ENCODE results near the gene CPED1. TPM values are rescaled to one million over a fixed set of nuclear protein-coding genes. Genes with fewer than 3 reads are reported as not detected.

The CPED1 gene
- total RNA-seq, 2 donors from 2014 or later = not detected

DNA sequence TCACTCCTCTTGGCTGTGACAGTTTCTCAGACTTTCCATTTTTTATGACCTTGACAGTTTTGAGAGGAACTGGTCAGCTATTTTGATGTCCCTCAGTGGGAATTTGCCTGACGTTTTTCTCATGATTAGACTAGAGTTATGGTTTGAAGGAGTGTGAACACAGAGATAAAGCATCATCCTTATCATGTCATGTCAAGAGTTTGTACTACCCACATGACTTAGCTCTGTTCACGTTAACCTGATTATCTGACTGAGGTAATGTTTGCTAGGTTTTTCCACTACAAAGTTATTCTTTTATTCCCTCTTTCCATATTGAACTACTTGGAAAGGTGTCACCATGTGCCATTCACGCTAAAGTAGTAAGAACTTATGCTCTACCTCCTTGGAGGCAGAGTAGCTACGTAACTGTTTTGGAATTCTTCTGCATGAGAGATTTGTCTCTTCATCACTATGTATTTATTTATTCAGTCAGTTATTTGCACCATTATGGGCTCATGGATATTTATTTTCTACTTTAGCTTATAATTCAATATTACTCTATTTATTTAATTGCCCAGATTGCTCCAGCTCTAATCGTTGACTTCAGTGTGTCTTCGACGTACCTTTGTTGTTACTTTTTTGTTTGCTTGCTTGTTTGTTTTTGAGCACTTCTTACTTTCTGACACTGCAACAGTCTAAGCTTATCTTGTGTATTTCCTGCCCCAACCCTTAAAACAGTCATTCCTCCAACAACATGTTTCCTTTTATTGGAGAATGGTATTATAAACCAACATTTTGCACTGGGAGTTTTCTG is 50.4 kb downstream of the CPED1 start:
- no peaks in the 10 kb centered on the region for H3K36me3 Mint-ChIP-seq
- no peak for ATAC-seq
- no peaks in the 10 kb centered on the region for H3K9me3 Mint-ChIP-seq
- H3K27ac Mint-ChIP-seq = no peak overlapping the region
- no peak overlapping the region for H3K4me3 Mint-ChIP-seq
- DNase-seq (ENCODE audit: low spot score) = no peak
- H3K27me3 Mint-ChIP-seq = peaks cover 5 to 17% of the 10 kb centered on the region in 2 donors
- H3K4me1 Mint-ChIP-seq (ENCODE audit: low read depth in 2 of 2) = no peaks in the 10 kb centered on the region

DNA sequence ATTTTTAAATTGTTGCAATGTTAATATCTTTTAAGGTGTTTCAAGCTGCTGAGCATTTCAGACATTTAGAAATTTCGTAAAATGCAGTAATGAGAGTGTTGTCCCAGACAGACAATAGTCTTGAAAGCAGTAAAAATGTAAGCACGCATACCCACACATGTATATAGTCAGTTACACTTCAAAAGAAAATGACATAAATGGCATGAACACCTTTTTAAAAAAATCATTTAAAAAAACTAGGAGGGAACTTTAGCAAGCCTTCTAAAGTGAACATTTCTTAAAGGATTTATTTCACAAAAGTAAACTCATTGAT is 51.0 kb downstream of the CPED1 start:
- Mint-ChIP-seq H3K36me3 (no peaks in the 10 kb centered on the region), H3K27me3 (peaks cover 8 to 15% of the 10 kb centered on the region in 2 donors), H3K4me1 (ENCODE audit: low read depth in 2 of 2) (no peaks in the 10 kb centered on the region), H3K4me3 (no peak overlapping the region), H3K9me3 (no peaks in the 10 kb centered on the region), H3K27ac (no peak overlapping the region)
- DNase-seq (ENCODE audit: low spot score) = no peak
- ATAC-seq = no peak

DNA sequence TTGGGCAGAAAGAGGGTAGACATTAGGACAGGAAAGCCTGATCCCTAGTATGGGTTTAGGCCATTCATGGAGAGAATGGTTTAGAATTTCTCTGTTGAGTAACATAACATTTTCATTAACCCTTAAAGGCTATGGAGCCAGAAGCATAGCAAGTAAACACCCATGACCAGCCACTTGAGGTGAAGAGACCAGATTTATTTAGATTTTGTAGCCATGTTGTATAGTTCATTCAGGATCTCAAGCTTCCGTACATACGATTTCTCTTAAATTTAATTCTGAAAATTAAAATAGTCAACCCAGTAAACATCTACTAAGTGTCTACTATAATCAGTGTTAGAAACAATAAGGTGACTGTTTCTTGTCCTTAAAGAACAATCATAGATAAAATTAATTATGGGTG is 51.5 kb downstream of the CPED1 start:
- no peaks in the 10 kb centered on the region for H3K36me3 Mint-ChIP-seq
- no peaks in the 10 kb centered on the region for H3K4me1 Mint-ChIP-seq (ENCODE audit: low read depth in 2 of 2)
- H3K4me3 Mint-ChIP-seq = no peak overlapping the region
- H3K27me3 Mint-ChIP-seq = peaks cover 8 to 10% of the 10 kb centered on the region in 2 donors
- no peaks in the 10 kb centered on the region for H3K9me3 Mint-ChIP-seq
- H3K27ac Mint-ChIP-seq = no peak overlapping the region
- no peak for ATAC-seq
- no peak for DNase-seq (ENCODE audit: low spot score)

DNA sequence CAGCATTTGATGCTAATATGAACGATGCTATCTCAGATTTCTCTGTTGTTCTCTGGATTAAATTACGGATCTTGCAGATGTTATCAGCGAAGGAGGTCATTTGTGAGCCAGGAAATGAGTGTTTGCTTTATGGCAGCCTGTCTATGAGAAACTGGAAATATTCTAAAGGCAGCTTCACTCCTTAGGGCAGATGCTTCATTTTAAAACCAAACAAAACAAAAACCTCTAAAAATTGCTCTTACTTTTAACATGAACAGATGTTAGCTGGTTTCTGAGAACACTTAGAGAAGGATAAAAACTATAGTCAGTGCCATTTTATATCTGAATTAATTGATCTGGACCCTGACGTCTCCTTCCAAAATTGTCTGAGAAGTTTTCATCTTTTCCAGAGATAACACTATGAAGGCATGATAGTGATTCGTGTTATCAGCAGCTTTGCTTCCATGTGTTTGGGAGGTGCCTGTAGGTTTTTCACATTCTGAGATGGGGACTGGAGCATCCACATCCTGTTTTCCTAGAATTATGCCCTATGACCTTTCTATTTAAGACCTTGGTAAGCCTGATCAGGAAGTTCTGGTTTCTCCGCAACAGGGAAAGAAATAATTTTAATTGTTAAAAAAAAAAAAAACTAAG is 53.1 kb downstream of the CPED1 start:
- Mint-ChIP-seq H3K9me3 (no peaks in the 10 kb centered on the region), H3K4me1 (ENCODE audit: low read depth in 2 of 2) (no peaks in the 10 kb centered on the region), H3K4me3 (no peak overlapping the region), H3K36me3 (no peaks in the 10 kb centered on the region), H3K27ac (no peak overlapping the region), H3K27me3 (peaks cover 8% of the 10 kb centered on the region in 2 donors)
- ATAC-seq (no peak), DNase-seq (ENCODE audit: low spot score) (no peak)

DNA sequence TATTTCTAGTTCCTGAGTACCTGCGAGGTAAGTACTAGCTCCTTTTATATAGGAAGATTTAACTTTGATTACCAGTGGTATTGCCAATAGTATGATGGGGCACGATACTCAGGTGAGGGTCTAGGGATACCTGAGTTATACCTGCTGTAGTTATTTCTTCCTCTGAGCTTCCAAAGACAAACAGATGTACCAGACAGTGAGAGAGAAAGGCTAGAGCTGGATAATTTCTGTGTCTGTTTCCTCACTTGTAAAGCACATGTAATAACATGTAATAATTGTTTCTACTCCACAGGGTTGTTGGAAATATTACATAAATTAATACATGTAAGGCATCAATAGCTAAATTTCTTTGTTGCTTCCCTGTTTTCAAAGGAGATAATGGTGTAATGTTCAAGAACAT is 53.7 kb downstream of the CPED1 start:
- H3K4me3 Mint-ChIP-seq = no peak overlapping the region

DNA sequence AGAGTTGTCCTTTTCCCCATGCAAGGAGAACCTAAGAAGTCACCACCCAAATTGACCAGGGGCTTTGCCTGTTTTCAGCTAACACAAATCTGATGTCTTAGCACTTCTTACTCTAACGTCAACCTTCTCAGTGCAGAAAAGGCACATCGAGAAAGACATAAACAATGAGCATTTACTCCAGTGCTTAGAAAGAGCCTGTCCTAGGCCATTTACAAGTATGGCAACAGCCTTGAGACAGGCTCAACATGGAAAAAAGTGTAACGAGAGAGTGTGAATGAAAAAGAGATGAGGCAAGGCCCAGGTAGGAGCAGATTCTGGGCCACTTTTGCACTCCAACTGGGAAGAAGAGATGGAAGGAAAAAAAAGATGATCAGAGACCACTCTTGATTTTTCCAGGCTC is 54.4 kb downstream of the CPED1 start:
- no peaks in the 10 kb centered on the region for H3K36me3 Mint-ChIP-seq
- H3K4me3 Mint-ChIP-seq = no peak overlapping the region
- ATAC-seq (no peak), DNase-seq (ENCODE audit: low spot score) (no peak)
- H3K4me1 Mint-ChIP-seq (ENCODE audit: low read depth in 2 of 2) = no peaks in the 10 kb centered on the region
- H3K27ac Mint-ChIP-seq = no peak overlapping the region
- peaks cover 4 to 9% of the 10 kb centered on the region in 2 donors for H3K27me3 Mint-ChIP-seq
- peaks cover 1% of the 10 kb centered on the region for H3K9me3 Mint-ChIP-seq

More for the DNA sequence above, 53.7 kb downstream of the CPED1 start:
- Mint-ChIP-seq H3K9me3 (no peaks in the 10 kb centered on the region), H3K27me3 (peaks cover 3 to 8% of the 10 kb centered on the region in 2 donors), H3K36me3 (no peaks in the 10 kb centered on the region), H3K4me1 (ENCODE audit: low read depth in 2 of 2) (no peaks in the 10 kb centered on the region), H3K27ac (no peak overlapping the region)
- ATAC-seq = no peak
- DNase-seq (ENCODE audit: low spot score) = no peak

DNA sequence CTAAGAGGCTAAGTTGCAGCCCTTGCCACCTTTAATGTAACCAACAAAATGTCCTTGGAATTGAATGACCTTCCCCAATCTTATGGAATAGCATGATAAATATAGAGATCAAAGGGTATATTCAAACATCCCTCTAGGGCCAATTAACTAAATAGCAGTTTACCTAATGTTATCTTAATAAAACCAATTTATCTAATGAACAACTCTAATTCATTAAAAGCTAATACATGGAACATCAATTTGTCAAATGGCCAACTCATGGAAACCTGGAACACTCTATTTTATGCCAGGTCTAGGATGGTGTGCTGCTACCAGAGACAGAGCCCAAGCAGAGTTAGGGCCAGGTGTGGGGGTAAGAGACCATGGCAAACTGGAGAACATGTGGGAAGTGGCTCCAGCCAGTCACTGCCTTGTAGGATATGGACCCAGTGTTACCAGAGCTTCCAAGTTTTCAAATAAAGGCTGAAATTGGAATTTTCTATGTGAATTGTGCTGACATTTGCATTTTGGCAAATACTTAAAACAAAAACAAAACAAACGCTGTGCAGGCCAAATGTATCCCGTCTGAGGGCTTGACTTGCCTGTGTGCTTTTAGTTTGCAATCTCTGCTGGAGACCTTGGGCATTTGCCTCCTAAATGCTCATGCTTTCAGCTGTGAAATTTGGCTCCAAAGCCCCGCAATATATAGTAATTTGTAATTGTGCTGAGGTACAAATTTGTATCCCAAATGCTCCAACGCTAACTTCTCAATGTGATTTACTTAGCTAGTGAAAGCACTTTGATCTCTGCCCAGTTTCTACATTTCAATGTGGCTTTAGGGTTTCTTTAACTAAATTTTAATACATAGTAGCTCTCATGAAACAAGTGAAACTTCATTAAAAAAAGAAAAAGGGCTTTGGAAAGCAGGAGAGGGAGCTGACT is 55.1 kb downstream of the CPED1 start:
- Mint-ChIP-seq H3K4me3 (no peak overlapping the region), H3K27ac (no peak overlapping the region), H3K4me1 (ENCODE audit: low read depth in 2 of 2) (no peaks in the 10 kb centered on the region), H3K9me3 (peaks cover 3% of the 10 kb centered on the region), H3K27me3 (peaks cover 8 to 12% of the 10 kb centered on the region in 2 donors), H3K36me3 (no peaks in the 10 kb centered on the region)
- no peak for ATAC-seq
- DNase-seq (ENCODE audit: low spot score) = no peak

DNA sequence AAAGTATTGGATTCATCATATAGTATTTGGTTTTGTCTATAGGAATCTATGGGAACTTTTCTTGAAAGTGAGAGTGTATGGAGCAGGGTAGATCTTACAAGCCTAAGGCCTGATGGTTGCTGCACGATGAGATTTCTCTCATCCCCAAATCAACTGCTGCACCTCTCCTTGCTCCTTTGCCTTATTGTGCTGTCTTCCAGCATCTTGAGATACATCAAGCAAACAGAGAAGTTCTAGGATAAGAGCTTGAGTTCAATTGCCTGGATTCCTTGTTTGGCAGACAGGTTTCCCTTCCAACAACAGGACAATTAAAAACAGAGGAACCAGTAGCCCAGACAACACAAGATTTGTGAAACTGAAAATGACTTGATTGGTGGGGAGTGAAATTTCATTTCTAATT is 56.6 kb downstream of the CPED1 start:
- H3K9me3 Mint-ChIP-seq = peaks cover 3% of the 10 kb centered on the region
- DNase-seq (ENCODE audit: low spot score) (no peak), ATAC-seq (no peak)
- H3K4me3 Mint-ChIP-seq = no peak overlapping the region
- H3K27me3 Mint-ChIP-seq = peaks cover 8 to 12% of the 10 kb centered on the region in 2 donors
- H3K4me1 Mint-ChIP-seq (ENCODE audit: low read depth in 2 of 2) = no peaks in the 10 kb centered on the region
- no peak overlapping the region for H3K27ac Mint-ChIP-seq
- H3K36me3 Mint-ChIP-seq = no peaks in the 10 kb centered on the region

DNA sequence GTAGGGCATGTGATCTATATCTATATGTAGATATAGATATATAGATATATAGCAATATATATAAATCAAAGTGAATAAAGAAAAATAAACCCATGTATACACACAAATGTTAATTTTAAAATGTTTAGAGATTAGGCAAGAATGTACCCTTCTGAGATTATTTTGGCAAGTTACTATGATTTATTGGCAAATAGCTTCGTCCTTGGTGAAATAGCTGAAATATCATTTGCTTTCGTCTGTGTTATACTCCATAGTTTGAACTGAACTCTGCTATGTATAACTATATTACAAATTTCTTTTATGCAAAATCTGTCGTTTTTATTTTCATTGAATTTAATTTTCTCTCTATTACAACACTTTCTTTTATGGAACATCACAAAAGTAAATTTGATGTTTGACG is 57.5 kb downstream of the CPED1 start:
- ATAC-seq (no peak), DNase-seq (ENCODE audit: low spot score) (no peak)
- Mint-ChIP-seq H3K36me3 (no peaks in the 10 kb centered on the region), H3K27me3 (peaks cover 8 to 10% of the 10 kb centered on the region in 2 donors), H3K27ac (no peak overlapping the region), H3K4me1 (ENCODE audit: low read depth in 2 of 2) (no peaks in the 10 kb centered on the region), H3K9me3 (peaks cover 3% of the 10 kb centered on the region), H3K4me3 (no peak overlapping the region)

DNA sequence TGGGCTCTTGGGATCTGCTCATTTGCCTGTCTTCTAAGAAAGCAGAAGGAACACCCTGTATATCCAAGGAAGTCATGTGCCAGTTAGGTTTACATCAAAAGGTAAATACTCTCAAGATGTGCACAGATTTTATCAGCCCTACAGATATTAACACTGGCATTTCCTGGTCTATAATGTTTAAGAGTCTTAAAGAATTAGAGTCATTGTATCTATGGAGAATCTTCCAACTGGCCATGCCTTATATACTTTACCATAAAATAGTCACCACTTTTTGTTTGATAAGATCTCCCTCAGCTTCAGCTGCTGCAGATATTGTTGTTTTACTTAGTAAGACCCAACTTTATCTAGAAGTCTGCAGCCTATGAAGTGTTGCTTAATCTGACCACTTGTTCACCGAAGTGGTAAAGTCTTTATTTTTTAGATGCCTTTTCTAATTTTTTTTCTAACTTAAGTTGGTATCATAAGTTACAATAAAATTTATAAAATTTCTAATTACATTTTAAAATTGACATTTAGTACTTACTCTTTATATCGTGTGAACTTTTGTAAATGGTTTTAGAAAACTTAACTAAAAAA is 58.5 kb downstream of the CPED1 start:
- DNase-seq (ENCODE audit: low spot score) = no peak
- no peaks in the 10 kb centered on the region for H3K36me3 Mint-ChIP-seq
- no peak overlapping the region for H3K4me3 Mint-ChIP-seq
- H3K4me1 Mint-ChIP-seq (ENCODE audit: low read depth in 2 of 2) = no peaks in the 10 kb centered on the region
- ATAC-seq = no peak
- peaks cover 9 to 10% of the 10 kb centered on the region in 2 donors for H3K27me3 Mint-ChIP-seq
- H3K27ac Mint-ChIP-seq = no peak overlapping the region
- H3K9me3 Mint-ChIP-seq = peaks cover 3% of the 10 kb centered on the region

DNA sequence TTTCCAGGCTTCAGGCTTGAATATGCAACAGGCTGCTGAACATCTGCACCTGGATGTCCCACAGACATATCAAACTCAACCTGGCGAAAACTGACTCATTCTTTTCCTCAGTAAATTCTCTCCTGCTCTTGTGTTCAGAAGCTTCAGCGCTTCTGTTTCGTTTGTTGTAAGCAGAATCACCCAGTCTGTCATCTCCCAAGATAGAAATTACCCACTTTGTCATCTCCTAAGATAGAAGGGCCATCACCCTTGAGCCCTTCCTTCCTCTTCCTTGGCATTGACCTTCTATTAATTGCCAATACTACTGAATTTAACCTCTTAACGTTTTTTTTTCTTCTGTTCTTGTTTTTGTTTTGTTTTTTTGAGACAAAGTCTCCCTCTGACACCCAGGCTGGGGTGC is 59.7 kb downstream of the CPED1 start:
- Mint-ChIP-seq H3K27me3 (peaks cover 10 to 16% of the 10 kb centered on the region in 2 donors), H3K4me1 (ENCODE audit: low read depth in 2 of 2) (no peaks in the 10 kb centered on the region), H3K4me3 (no peak overlapping the region), H3K36me3 (no peaks in the 10 kb centered on the region), H3K27ac (no peak overlapping the region), H3K9me3 (peaks cover 3% of the 10 kb centered on the region)
- no peak for DNase-seq (ENCODE audit: low spot score)
- ATAC-seq = no peak

DNA sequence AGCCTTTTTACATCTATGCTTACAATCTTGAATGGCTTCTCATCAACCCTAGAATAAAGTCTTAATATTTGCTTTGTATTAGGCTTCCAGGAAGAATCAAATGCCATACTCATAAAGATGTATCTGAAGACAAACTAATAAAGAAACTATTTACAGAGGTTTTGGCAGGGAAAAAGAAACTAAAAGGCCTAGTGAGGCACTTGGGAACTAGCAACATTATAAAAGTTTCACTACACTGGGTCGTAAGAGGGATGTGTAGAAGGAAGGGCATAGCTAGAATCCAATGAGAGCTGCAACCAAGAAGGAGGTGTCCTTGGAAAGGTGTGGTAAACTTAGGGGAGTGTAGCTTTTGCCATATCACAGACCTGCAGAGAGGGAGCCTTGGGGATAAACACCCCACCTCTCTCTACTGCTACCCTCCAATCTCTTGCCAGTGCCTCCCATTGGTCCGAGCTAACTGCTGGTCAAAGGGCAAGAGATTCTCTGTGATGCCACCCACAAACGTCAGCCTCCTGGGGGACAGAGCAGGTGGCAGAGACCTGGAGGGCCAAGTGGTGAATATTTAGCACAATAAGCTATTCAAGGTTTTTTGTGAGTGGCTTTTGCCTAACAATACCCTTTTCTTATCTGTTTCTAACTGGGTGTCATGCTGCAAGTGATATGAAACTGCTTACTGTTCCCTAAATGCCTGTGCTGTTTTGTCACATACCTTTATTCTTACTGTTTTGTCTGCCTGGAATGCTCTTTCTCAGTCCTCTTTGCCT is 60.7 kb downstream of the CPED1 start:
- Mint-ChIP-seq H3K4me3 (no peak overlapping the region), H3K4me1 (ENCODE audit: low read depth in 2 of 2) (no peaks in the 10 kb centered on the region), H3K9me3 (peaks cover 3% of the 10 kb centered on the region), H3K27ac (no peak overlapping the region), H3K36me3 (no peaks in the 10 kb centered on the region), H3K27me3 (peaks cover 7 to 21% of the 10 kb centered on the region in 2 donors)
- ATAC-seq (no peak), DNase-seq (ENCODE audit: low spot score) (no peak)

DNA sequence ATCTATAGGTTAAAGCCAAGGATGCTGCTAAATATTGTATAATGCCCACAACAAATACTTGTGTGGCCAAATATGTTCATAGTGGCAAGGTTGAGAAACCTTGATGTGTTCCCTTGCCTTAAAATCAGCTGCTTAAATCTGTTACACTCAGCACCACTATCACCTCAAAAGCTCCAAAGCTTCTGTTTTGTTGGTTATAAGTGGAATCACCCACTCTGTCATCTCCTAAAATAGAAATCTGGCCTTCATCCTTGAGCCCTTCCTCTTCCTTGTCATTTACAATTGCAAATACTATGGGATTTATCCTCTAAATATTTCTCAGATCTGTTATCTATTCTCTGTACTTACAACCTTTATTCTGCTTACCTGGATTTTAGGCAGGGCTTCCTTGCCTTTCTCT is 61.4 kb downstream of the CPED1 start:
- no peak overlapping the region for H3K27ac Mint-ChIP-seq
- ATAC-seq (no peak), DNase-seq (ENCODE audit: low spot score) (no peak)
- H3K9me3 Mint-ChIP-seq = peaks cover 3% of the 10 kb centered on the region
- H3K4me1 Mint-ChIP-seq (ENCODE audit: low read depth in 2 of 2) = no peaks in the 10 kb centered on the region
- no peaks in the 10 kb centered on the region for H3K36me3 Mint-ChIP-seq
- no peak overlapping the region for H3K4me3 Mint-ChIP-seq
- peaks cover 10 to 28% of the 10 kb centered on the region in 2 donors for H3K27me3 Mint-ChIP-seq
